ENCODE results near the gene MYL9.

DNA sequence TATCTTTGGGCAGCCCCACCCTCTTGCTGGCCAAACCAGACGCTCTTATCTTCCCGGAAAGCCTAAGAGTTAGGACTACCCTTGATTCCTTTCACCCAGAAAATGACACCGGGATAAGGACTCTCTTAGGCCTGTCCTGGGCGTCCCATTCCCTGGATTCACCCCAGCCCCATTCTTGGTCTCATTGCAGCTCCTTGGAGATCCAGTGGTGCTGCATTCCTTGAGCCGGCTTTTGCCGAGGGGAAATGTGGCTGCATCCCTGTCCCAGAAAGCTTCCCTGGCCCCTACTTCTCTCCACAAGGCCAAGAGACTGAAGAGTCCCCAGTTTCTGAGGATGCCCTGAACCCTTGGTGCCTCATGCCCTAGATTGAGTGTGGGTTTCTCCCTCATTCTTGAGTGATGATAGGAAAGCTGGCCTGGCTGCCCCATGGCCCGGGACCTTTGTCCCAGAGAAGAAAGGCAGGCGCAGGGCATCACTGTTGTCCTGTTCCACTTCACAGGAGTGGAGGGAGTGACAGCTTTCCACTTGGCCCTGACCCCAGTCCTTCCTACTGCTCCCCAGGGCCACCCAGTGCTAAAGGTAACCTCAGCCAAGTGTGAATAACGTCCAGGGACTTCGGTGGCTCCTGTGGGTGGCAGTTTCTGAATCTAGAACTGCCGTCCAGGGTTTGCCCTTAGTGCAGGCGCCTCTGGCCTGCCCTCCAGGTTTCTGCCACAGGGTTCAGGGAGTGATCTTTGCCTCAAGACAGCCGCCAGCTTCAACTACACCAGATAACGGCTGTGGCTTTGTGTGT, 42.7 kb upstream of the MYL9 start:
- TF ChIP-seq CTCF (IDR thresholded peaks at IDR 0.05) (no peak), POLR2AphosphoS5 (IDR thresholded peaks at IDR 0.05) (no peak), POLR2A (IDR thresholded peaks at IDR 0.05; ENCODE audit: low read depth) (no peak), EP300 (IDR thresholded peaks at IDR 0.05) (no peak)
